HEK293T (cell line): ENCODE measurements around the gene TMEM132D.

Experiments
- ARNT ChIP-seq: fragments of 450-650 bp; IDR thresholded peaks from 2 replicates; pipeline ENCODE4 v1.6.1; 2017; ENCODE audit warnings: mild to moderate bottlenecking
- BHLHE40 ChIP-seq: fragments of 450-650 bp; IDR thresholded peaks from 2 replicates; pipeline ENCODE4 v1.6.1; 2016; ENCODE audit warnings: mild to moderate bottlenecking, moderate library complexity, borderline replicate concordance
- CTBP1 ChIP-seq: fragments of 450-650 bp; IDR thresholded peaks from 2 replicates; pipeline ENCODE4 v1.6.1; 2016; ENCODE audit warnings: borderline replicate concordance
- ELF4 ChIP-seq: fragments of 450-650 bp; IDR thresholded peaks from 2 replicates; pipeline ENCODE4 v1.6.1; 2017; ENCODE audit warnings: antibody characterized with exemption
- FOXA1 ChIP-seq: fragments of 450-650 bp; IDR thresholded peaks from 2 replicates; pipeline ENCODE4 v1.6.1; 2016; ENCODE audit warnings: mild to moderate bottlenecking
- FOXK2 ChIP-seq: fragments of 450-650 bp; IDR thresholded peaks from 2 replicates; pipeline ENCODE4 v1.6.1; 2016; ENCODE audit warnings: mild to moderate bottlenecking
- FOXM1 ChIP-seq: fragments of 450-650 bp; IDR thresholded peaks from 2 replicates; pipeline ENCODE4 v1.6.1; 2017; ENCODE audit warnings: mild to moderate bottlenecking, borderline replicate concordance
- HDGF ChIP-seq: fragments of 450-650 bp; IDR thresholded peaks from 2 replicates; pipeline ENCODE4 v1.6.1; 2017; ENCODE audit warnings: antibody characterized with exemption, borderline replicate concordance
- PKNOX1 ChIP-seq: fragments of 450-650 bp; IDR thresholded peaks from 2 replicates; pipeline ENCODE4 v1.6.1; 2016
- SP1 ChIP-seq: fragments of 450-650 bp; IDR thresholded peaks from 2 replicates; pipeline ENCODE4 v1.6.1; 2017
- SUZ12 ChIP-seq: fragments of 450-650 bp; IDR thresholded peaks from 2 replicates; pipeline ENCODE4 v1.6.1; 2016; ENCODE audit warnings: mild to moderate bottlenecking
- TARDBP ChIP-seq: fragments of 450-650 bp; IDR thresholded peaks from 2 replicates; pipeline ENCODE4 v1.6.1; 2016
- ZNF384 ChIP-seq: fragments of 450-650 bp; IDR thresholded peaks from 2 replicates; pipeline ENCODE4 v1.6.1; 2016

- TF ChIP-seq BHLHE40 = no peak
- no peak for TF ChIP-seq SUZ12
- TF ChIP-seq ZNF384 = no peak
- no peak for TF ChIP-seq FOXM1
- no peak for TF ChIP-seq FOXK2
- no peak for TF ChIP-seq HDGF
- no peak for TF ChIP-seq ELF4
- TF ChIP-seq FOXA1 = no peak
- no peak for TF ChIP-seq ARNT
- no peak for TF ChIP-seq PKNOX1
- no peak for TF ChIP-seq CTBP1
- no peak for TF ChIP-seq SP1
- TF ChIP-seq TARDBP = no peak
Observed at GRCh38 chr12:129052373-129052772, 851.5 kb downstream of the TMEM132D start.
